GM18858 (cell line): ENCODE measurements around the gene RPL13A.
"Not testable (repeated sequence)": the region's sequence is repeated elsewhere in the genome, so short reads cannot be mapped to it uniquely, and the experiment has no call there.

Source experiments
- ATAC-seq: cut with Tn5 transposase; IDR thresholded peaks from one replicate; pipeline ENCODE4 v1.9.1; 2021; ENCODE audit not compliant: unreplicated experiment

Gene RPL13A

GRCh38 chr19:49455773-49456172, 31.6 kb upstream of the RPL13A start:
- ATAC-seq: no peak

- no peak for ATAC-seq
These were observed 31.1 kb upstream of the RPL13A start for GRCh38 chr19:49456326-49456725.

DNA sequence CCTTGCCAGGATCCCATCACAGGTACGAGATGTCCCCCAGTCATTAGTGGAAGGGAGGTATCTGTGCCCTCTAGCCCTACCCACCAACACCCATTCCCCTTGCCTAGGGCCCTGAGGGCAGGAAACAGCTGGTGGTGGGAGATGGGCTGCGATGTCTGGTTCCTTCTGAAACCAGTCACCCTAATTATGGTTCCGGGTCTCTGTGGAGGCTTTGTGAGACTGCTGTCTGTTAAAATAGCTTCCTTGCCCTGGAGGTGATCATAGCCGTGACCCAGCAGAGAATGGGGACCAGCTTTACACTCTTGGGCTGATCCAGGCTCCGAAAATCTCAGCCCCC, 28.9 kb upstream of the RPL13A start:
- ATAC-seq: no peak

DNA sequence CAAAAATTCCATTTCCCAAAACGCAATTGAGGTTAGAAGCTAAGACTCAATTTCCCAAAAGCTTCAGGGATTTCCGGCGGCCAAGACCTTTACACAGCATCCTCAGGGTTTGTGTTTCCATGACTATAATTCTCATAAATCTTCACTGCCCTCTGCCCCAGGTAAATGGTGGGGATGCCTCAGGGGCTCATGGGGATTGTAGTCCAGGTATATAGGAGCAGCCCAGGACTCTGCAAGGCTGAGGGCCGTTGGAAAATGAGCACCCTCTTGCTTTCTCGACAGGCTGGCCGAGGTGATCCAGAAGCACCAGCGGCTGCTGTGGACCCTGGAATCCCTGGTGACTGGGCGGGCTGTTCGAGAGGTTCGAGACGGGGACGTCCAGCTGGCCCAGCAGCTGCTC, 28.0 kb upstream of the RPL13A start:
- ATAC-seq: no peak

- ATAC-seq: not testable (repeated sequence)
These were observed 26.3 kb upstream of the RPL13A start for GRCh38 chr19:49461130-49461529.

DNA sequence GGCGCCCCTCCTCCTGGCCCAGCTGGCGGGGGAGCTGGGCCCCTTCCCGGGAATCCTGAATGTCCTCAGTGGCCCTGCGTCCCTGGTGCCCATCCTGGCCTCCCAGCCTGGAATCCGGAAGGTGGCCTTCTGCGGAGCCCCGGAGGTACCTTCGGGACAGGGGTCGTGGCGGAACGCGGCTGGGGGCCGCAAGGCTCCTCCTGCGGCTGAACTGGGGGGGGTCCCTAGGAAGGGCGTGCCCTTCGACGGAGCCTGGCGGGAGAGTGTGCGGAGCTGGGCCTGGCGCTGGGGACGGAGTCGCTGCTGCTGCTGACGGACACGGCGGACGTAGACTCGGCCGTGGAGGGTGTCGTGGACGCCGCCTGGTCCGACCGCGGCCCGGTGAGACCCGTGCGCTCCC, 25.8 kb upstream of the RPL13A start:
- no peak for ATAC-seq

GRCh38 chr19:49462492-49462891, 24.9 kb upstream of the RPL13A start:
- no peak for ATAC-seq

DNA sequence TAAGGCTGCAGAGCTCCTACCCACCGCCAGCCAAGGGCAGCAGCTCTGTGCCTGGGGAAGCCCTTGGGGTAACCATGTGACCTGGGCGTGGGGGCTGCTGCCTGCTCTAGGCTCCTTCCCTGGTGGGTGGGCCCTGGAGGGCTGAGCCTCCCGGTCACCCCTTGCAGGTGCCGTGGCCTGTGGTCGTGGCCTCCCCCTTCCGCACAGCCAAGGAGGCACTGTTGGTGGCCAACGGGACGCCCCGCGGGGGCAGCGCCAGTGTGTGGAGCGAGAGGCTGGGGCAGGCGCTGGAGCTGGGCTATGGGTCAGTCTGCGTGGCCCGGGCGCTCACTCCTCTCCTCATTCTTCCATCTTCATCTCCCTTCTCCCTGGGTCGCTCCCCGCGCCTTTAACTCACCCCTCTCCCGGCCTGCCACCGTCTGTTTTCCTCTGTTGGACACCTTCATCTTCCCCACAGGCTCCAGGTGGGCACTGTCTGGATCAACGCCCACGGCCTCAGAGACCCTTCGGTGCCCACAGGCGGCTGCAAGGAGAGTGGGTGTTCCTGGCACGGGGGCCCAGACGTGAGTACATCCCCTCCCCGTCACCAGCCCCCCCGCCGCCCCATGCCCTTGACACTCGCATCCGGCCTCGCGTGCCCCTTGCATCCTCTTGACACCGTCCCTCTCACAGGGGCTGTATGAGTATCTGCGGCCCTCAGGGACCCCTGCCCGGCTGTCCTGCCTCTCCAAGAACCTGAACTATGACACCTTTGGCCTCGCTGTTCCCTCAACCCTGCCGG, 23.3 kb upstream of the RPL13A start:
- ATAC-seq: no peak

DNA sequence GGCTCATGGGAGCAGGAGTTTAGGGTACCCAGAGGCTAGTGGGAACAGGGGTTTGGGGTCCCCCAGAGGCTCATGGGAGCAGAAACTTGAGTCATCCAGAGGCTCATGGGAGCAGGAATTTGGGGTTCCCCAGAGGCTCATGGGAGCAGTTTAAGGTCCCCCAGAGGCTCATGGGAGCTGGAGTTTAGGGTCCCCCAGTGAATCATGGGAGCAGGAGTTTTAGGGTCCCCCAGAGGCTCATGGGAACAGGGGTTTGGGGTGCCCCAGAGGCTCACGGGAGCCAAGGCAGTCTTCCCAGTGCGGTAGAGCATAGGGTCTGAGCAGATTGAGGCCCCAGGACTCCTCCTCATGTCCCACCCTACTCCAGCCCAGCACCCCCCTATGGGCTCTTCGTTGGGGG, 22.0 kb upstream of the RPL13A start:
- ATAC-seq: no peak

- no peak for ATAC-seq
These were observed 19.2 kb upstream of the RPL13A start for GRCh38 chr19:49468199-49468598.

DNA sequence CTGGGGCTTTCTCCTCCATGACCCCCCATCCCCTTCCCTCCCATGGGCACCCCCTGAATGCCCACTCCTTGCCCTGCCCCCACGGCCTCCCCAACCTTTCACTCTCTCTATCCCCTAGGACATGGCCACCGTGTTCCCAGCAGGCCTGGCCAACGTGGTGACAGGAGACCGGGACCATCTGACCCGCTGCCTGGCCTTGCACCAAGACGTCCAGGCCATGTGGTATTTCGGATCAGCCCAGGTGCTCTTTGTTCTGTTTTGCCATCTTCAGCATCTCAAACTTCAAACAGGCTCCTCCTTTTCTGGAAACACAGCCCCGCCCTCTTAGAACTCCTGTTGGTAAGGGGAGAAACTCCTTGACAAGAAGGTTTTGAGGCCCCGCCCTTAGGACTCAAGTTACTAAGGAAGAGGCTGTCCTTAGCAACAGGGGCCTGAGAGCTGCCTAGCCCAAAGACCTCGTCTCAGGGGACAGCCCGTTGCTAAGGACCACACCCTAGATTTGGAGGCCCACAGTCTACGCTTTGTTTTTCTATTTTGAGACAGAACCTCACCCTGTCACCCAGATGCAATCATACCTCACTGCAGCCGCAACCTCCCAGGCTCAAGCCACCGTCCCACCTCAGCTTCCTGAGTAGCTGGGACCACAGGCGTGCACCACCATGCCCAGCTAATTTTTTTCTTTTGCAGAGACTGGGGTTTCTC, 18.5 kb upstream of the RPL13A start:
- no peak for ATAC-seq

DNA sequence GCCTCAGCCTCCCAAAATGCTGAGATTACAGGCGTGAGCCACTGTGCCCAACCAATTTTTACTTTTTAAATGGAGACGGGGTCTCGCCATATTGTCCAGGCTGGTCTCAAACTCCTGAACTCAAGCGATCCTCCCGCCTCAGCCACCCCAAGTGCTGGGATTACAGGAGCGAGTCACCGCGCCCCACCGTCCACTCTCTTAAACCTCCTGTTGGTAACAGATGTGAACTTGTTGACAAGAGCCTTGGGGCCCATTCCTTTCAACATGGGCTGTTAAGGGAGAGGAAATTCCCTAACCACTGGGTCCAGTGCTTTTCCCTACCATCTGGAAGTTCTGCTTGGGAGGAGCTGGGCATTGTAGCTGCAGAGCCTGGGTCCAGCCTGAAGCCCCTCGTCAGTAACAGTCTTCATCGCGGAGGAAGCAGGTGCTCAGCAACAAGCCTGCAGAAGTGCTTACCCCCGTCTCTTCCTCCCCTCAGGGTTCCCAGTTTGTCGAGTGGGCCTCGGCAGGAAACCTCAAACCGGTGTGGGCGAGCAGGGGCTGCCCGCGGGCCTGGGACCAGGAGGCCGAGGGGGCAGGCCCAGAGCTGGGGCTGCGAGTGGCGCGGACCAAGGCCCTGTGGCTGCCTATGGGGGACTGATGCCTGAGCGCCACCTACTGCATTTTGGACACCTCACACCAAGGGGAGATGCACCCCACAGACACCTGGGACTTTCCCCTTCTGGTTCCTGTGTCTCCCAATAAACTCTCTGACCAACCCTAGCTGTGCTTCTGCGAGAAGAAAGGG, 17.4 kb upstream of the RPL13A start:
- no peak for ATAC-seq

DNA sequence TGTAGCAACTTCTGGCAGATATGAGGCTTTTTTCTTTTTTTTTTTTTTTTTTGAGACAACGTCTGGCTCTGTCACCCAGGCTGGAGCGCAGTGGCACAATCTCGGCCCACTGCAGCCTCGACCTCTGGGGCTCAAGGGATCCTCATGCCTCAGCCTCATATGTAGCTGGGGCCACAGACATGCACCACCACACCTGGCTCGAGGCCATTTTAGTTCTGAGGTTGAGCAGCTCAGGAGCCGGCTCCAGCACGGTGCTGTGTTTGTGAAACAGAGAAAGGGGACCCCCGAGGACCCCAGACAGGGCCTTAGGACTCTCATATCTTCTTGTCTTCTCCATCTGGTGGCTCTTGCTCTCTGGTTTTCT, 16.8 kb upstream of the RPL13A start:
- no peak for ATAC-seq

DNA sequence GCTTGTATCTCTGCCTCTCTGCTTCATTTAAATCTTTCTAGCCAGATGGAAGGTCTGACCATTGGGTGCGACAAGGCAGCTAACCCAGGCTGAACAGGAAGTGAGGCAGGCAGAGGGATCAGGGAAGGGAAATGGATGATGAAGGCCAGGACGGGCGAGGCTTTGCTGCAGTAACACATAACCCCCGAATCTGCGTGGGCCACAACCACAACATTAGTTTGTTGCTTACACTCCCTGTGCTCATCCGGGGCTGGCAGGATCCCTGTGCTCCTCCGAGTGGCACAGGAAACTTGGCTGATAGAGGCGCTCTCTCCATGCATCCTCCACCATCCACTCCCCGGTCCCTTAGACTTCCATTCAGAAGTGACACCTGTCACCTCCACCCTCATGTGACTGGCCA, 14.5 kb upstream of the RPL13A start:
- no peak for ATAC-seq

GRCh38 chr19:49473501-49473867, 13.9 kb upstream of the RPL13A start:
- not testable (repeated sequence) for ATAC-seq

DNA sequence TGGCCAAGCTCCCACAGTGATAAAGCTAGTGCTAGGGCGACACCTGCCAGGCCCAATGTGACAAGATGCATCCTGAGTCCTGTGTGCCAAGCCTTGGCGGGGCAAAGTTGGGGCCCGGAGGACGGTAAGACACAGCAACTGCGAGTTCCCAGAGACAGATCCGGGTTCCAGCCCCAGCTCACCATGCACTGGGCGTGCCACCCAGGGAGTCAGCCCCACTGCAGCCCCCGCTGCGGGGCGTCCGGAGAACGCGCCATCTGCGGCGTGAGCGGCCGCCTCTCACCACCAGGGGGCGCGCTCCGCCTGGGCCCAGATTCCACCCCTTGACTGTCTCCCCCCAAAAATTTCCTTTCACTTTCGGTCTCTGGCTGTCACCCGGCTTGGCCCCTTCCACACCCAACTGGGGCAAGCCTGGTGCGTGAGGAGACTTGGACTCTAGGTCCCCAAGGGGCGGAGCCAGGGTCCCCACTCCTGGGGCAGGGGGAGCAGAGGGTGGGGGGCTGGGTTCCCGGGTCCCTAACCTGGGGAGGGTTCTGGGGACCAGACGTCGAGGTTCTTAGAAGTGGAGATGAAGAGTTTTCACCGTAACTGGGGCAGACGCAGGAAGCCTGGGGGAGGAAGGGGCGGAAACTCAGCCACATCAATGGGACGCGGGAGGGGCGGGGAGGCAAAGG, 13.4 kb upstream of the RPL13A start, which contains the start of gene FLT3LG:
Gene FLT3LG (plus strand): TSS at position 348 of the 674 bp plus-strand sequence. CDS start 425 bp downstream, outside the sequence.
- no peak for ATAC-seq

DNA sequence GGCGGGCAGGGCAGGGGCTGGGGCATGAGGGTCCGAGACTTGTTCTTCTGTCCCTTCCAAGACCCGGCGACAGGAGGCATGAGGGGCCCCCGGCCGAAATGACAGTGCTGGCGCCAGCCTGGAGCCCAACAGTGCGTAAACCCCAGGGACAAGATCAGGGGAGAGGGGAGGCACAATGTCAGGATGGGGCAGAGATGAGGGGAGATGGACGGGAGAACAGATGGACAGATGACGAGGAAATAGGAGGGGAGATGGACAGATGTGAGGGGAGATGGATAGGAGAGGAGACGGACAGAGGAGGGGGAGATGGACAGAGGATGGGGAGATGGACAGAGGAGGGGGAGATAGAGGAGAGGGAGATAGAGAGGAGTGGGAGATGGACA, 12.9 kb upstream of the RPL13A start:
- no peak for ATAC-seq

GRCh38 chr19:49475191-49475917, 12.1 kb upstream of the RPL13A start:
- ATAC-seq: no peak

DNA sequence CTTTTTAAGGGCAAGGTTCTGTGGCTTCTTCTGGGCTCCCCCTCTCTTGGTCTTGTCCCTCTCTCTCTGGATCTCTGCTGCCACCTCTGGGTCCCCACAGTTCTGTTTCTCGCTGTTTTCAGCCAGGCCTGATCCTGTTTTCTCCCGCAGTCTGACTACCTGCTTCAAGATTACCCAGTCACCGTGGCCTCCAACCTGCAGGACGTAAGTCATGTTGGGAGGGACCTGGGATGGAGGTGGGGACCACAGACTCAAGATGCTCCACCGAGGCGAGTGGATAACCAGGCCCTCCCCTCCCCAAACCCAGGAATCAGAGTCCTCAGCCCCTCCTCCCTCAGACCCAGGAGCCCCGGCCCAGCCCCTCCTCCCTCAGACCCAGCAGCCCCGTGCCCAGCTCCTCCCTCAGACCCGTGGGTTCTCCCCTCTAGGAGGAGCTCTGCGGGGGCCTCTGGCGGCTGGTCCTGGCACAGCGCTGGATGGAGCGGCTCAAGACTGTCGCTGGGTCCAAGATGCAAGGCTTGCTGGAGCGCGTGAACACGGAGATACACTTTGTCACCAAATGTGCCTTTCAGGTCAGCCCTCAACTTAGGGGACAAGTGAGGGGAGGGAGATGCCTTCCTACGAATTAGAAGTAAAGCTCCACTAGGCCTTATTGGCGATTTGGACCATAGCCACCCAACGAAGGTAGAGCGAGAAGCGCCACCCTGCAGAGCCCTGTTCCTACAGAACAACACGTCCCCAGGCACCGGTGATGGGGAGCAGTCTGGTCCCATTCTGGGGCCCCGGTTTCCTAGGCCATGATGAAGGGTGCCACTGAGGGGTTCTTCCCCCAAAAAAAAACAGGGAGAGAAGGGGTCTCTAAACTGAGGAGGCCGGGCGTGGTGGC, 11.2 kb upstream of the RPL13A start:
- no peak for ATAC-seq
